Umbilical cord (tissue), 2 donors: ENCODE results near the gene SAMD4A. TPM values are rescaled to one million over a fixed set of nuclear protein-coding genes. Genes with fewer than 3 reads are reported as not detected.
"Not testable (repeated sequence)": the region's sequence is repeated elsewhere in the genome, so short reads cannot be mapped to it uniquely, and the experiment has no call there.

Experiments
- DNase-seq: peaks from one replicate; pipeline ENCODE4 v3.0.0-alpha.2; 2015; ENCODE audit warnings: low spot score
- total RNA-seq: library from RNA; depleted of rRNA; stranded (reverse); fragments of >200 nt; gene quantifications from one replicate; pipeline ENCODE4 v1.2.3, GENCODE V29; 2014; ENCODE audit warnings: low replicate concordance; ENCODE audit not compliant: insufficient read depth

The SAMD4A gene
- total RNA-seq, 1 donor from 2014 or later: 138 TPM

- no peak for DNase-seq
These were observed 27.6 kb downstream of the SAMD4A start for GRCh38 chr14:54594537-54594936.

DNA sequence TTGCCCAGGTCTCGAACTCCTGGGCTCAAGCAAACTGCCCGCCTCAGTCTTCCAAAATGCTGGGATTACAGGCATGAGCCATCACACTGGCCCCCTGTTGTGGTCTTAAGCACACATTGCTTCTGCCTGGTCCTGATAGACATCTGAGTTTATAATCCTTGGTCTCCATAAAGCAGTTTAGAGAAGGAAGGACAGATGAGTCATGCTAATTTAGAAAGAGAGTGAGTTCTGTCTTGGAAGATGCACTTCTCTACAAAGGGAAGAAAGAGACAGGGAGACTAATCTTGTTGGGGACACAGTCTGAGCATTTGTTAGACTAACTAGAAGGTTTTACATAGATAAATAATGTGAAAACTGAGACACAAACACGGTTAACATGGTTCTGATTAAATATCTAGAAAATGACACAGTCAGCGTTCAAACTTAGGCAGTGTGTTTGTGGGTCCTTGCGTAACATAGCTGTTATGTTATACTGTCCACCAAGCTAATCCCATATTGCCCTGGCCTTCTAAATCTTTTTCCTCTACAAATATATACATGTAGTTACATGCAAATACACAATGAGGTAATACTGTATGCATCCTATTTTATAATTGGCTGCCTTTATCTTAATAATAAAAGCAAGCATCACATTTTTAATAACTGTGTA is 31.0 kb downstream of the SAMD4A start:
- DNase-seq: no peak

GRCh38 chr14:54599966-54600716 is 33.2 kb downstream of the SAMD4A start:
- DNase-seq: no peak

- peak; percentile 79 for DNase-seq
These were observed 33.8 kb downstream of the SAMD4A start for GRCh38 chr14:54600717-54601109.

DNA sequence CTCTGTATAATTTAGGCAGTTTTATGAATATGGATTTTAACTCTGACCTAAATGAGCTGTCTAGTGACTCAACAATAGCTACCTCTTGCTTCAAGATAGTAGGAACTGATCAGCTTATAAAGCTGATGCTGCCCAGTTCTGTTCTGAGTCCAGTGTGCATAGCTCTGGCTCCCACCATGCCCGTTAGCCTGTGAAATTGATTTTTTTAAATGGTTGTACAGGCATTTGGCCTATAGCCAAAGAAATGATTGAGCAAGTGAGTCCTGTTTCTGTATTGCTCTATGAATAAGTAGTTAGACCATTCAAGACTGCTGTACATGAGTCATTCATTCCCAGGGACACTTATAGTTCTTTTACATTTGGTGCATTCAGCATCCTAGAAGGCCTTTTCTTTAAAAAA is 36.4 kb downstream of the SAMD4A start:
- DNase-seq: no peak

GRCh38 chr14:54606178-54606577 is 39.2 kb downstream of the SAMD4A start:
- DNase-seq: no peak

DNA sequence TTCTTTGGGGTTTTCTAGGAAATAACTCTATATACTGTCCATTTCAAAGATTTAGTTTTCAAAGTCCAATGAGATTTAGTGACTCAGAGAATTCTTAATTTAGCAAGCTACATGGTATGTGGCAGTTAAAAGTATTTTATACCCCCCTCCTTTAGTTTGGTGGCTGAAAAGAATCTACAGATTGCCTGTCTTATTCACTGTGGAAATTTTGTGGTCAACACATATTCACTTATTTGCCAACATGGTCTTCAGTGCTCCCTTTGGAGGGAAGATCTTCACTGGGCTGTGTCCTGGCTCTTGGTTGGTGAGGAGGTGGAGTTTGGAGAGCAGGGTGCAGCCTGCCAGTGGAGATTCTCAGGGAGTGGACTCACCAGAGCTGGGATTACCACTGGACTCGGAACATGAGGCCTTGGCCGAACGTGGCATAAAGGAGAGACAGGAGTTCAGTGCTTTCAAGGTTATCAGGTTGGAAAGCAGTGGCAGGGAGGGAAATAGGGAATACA is 39.8 kb downstream of the SAMD4A start:
- DNase-seq: no peak

DNA sequence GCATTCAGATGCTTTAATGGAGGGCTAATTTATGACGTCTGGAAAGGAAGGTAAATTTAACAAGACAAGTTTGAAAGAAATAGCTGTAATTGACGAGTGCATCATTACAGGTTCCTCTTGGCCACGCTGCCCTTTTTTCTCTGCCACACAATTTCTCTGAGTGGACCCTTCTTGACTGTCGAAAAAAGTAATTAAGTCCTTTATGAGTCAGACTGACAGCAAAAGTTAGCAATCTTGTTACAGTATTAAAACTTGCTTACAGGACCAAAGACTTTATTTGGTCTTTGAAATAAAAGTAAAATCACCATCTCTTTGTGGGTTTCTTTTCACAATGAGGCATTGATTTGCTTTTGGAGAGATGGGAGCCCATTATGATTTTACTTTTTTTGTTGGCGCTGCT is 42.6 kb downstream of the SAMD4A start:
- DNase-seq: no peak

DNA sequence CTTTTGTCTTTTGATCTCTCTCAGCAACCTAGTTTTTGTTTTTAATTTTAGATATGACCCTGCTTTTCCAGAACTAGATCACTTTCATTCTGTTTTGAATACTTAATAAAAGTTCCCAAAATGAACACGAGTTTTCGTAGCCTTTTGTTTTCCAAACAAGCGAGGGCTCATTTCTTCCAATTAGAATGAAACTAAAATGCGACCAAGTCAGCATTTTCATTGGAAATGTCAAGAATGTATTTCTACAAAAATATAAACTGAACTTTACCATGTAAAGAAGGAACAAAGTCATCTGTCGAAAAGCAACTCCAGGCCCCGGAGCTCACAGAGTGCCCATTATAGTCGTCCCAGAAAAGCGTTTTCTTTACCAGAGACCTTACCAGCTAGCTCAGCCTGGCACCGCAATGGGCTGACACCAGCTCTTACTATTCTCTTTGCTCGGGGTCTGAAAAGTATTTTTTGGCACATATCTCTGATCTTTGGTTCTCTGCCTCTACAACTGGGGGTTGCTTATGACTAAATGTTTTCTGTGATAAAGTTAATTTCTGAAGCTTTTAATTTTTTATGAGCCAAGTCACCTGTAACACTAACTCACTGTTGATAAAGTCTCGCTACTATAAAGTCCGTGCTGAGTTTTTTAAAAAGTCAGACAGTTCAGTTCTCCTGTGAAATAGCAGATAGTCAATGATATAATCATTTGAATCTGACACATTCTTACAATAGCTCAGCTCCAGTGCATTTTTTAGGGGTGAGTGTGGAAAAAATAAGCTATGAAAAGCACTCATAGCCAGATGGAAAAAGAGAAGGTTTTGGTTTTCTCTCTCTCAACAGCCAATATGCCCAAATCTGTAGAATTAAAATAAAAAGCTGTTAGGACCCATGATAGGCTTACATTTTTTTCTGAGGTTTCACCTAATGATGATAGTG is 43.4 kb downstream of the SAMD4A start:
- no peak for DNase-seq

DNA sequence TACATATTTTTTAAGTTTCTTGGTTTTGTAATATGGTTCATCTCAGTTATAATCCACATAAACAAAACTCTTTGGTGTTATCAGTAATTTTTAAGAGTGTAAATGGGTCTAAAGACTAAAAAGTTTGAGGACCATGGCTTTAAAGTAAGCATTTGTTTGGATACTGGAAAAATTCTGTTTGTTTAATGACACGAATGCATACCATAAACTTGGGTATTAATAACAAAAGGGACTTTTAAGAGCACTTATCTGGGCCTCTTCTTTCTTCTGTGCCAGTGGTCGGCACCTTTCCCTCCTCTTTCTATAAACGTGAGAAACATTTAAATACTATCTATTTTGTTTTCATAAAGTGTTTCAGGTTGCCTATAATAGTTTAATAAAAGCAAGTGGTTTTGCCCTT is 47.4 kb downstream of the SAMD4A start:
- DNase-seq: no peak

DNA sequence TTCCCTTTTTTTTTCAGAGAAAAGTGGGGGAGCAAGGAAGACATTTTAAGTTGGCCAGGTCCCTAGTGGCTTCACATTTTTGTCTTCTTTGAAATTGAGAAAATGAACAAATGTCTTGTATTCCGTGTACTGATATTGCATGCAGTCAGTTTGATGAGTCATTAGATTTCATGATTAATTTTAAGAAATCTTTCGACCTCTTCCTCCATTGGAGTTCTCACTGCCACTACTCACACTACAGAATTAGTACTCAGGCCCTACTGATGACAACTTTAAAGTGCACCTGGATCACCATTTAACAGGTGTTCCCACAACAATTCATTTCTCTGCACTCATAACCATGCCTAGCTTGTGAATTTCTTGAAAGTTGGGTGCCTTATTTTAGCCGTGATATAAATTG is 50.5 kb downstream of the SAMD4A start:
- no peak for DNase-seq

DNA sequence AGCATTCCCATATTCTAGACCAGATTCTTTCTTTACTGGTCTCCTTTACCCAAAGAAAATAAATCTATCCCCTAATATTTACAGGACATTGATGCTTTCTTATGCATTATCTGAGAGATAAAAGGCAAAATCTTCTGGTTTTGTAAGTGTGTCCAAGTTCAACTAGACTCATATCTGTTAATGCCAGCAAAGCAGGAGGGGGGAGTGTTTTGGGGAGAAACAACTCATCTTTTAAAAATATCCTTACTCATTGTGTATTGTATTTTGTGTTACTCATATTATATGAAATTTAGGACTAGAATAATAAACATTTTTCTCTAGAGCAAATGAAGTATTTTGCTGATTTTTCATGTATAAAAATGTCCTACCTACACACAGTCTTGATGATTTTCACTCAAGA is 54.8 kb downstream of the SAMD4A start:
- peak; percentile 77 for DNase-seq

DNA sequence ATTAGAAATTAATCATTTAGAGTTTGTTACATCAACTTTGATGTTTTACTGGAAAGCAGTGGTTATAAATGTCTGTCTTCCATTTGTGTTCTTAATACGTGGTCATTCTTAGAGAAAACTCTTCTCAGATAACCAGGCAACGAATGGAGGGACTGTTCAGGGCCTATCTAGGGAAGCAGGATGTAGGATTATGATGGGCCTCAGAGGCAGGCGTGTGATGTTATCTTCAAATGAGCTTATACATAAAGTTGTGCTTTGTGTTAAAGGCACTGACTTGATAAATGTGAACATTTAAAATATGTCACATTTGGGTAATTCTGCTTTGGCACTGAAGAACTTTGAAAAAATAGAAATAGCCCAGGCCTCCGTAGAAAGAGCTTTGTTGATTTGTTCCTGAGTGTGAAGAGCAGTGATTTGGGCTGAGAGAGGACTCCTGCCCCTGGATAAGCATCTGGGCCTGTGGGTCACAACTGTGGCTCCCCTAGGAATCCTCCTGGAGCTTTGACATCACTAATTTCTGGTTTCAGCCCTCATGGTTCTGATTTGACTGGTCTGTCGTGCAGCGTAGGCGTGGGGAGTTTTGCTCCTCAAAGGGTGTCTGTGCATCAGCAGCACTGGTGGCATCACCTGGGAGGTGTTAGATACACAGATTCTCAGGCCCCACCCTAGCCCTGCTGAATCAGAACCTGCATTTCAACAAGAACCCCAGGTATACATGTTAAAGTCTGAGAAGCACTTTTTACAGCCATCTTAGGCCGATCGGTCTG is 55.4 kb downstream of the SAMD4A start:
- peak; percentile 91 for DNase-seq

GRCh38 chr14:54623279-54624004 is 56.5 kb downstream of the SAMD4A start:
- DNase-seq: no peak

DNA sequence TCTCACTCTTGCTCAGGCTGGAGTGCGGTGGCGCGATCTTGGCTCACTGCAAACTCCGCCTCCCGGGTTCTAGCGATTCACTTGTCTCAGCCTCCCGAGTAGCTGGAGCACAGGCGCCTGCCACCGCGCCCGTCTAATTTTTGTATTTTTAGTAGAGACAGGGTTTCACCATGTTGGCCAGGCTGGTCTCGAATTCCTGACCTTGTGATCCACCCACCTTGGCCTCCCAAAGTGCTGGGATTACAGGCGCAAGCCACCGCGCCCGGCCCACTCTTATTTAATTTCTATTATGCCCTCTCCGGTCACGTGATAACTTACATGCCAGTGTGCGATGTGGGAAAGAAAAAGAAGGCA is 57.1 kb downstream of the SAMD4A start:
- not testable (repeated sequence) for DNase-seq

DNA sequence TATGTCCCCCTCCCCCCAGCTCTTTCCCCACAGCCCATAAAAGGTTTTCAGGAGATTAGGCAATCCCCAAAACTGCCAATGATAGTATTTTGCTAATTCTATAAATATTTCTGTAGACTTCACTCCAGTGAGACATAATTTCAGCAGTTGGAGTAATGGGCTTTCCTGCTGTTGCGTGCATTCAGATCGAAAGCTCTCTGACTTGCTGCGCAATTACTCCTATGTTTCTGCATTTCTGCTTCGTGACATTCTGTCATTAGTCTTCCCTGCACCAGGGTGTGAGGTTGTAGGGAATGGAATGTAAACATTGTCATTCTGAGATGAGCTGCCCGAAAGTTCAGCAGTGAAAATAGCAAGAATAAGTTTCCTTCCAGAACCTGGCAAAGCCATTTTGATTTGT is 58.2 kb downstream of the SAMD4A start:
- DNase-seq: no peak

GRCh38 chr14:54627219-54627539 is 60.3 kb downstream of the SAMD4A start:
- DNase-seq: no peak

DNA sequence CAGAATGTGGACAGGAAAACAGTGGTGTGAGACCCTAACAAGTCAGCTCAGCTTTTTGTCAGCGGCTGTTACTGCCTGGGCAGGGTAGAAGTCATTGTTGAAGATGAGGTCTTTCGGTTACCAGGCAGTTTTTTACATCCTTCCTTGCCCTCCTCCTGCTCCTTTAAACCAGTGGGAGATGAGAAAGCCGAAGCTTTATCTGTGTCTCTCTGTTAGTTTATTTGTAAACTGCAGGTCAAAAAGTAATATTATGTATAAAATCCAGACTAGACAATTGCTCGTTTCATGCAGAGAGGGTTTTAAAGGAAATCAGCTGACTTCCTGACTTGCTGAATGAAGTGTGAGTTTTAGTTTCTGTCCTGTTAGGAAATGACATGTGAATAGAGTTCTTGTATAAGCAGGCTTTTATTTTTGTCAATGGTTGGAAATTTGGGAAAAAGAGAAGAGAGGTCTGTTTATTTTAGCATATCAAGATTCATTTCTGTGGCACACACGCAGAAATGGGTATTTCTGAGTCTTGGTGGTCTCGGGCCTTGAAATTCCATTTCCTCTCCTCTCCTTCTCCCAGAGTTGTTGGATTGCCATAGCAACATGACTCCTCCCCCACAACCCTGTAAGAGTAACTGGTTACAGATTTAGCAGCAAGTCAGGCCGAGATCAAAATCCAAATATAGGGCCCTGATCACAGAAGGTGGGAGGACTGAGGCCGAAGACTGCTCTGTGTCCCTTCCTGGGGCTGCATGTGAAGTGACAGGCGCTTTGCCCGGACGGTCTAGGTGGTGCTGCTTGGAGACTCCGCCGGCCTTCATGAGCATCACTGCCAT is 60.8 kb downstream of the SAMD4A start:
- DNase-seq: peak; percentile 84

DNA sequence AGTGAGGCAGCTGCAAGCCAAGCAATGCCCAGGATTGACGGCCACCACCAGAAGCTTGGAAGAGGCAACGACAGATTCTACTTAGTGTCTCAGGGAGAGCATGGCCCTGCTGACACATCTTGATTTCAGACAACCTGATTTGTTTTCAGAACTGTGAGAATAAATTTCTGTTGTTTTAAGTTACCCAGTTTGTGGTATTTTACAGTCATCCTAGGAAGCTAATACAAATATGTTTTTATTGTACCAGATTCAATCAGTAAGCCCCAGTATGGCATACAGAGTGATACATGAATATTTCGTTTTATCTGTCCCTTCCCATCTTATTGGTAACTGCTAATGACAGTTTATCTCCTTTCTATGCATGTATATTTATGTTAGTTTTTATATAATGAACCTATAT is 62.3 kb downstream of the SAMD4A start:
- no peak for DNase-seq
